Measurements from ENCODE around the gene ADM2.

ADM2 gene

DNA sequence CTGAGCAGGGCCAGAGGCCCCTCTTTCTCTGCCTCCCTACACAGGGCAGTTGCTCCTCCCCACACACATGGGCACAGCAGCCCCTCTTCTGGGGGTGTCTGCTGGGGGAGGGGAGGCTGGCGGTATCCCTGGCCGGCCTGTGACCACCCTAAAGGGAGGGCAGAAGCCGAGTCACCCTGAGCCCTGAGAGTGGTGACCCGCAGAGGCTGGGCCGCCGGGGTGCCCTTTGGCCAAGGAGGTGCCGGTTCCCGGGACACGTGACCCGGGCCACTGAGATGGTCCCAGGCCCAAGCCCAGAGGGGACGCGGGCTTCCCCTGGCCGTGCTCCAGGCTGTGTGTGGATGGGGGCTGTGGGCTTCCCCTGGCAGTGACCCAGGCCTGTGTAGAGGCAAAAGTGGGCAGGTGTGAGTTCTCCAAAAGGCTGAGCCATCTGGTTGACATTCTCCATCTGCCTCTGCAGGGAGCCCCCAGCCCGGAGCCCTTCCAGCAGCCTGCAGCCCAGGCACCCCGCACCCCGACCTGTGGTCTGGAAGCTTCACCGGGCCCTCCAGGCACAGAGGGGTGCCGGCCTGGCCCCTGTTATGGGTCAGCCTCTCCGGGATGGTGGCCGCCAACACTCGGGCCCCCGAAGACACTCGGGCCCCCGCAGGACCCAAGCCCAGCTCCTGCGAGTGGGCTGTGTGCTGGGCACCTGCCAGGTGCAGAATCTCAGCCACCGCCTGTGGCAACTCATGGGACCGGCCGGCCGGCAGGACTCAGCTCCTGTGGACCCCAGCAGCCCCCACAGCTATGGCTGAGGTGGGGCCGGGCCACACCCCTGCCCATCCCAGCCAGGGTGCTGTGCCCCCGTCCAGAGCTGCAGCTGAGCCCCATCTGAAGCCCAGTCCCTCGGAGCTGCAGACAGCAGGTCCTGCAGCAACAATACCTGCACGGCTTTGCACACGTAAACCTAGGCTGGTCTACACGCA, 1.0 kb downstream of the ADM2 start:
- Histone ChIP-seq H3K4me3 (peak overlapping the region; percentile 9 to 48 (median 43)), H3K27ac (peak overlapping the region in 2 of 21 experiments; percentile 9 to 46)

DNA sequence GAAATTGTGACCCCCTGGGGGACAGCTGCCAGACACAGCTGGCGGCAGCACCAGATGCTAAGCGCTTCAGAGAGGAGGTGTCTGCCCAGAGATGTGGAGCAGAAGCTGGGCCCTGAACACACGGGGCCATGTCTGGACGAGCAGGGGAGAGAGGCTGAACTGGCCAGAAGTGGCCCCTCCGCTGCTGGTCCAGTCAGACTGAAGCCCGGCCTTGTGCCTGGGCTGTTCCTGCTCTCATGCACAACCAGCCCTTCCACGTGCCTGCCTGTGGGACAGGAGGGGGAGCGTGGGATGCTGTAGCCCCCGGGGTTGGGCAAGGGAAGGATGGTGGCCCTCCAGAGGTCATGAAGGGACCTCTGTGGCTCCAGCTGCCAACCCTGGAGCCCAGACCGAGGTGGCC, 1.8 kb downstream of the ADM2 start:
- Histone ChIP-seq H3K27ac (no peak overlapping the region), H3K4me3 (no peak overlapping the region)

DNA sequence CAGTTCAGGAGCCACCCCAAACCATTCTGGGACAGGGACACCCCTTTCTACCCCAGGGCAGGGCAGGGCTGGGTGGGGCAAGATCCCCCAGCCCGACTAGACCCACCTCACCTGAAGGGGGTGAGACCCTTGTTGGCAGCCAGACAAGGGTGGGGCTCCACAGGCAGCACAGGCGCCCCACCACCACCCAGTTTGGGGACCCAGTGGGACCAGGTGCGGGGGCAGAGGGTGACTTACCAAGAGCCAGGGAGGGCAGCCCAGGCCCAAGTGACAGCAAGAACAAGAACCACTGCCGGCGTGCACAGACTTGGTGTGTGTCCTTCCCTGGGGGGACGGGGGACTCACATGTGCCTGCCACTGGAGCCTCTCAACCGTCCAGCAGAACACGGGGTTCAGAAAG, 2.2 kb downstream of the ADM2 start:
- Histone ChIP-seq H3K27ac (no peak overlapping the region), H3K4me3 (no peak overlapping the region)

DNA sequence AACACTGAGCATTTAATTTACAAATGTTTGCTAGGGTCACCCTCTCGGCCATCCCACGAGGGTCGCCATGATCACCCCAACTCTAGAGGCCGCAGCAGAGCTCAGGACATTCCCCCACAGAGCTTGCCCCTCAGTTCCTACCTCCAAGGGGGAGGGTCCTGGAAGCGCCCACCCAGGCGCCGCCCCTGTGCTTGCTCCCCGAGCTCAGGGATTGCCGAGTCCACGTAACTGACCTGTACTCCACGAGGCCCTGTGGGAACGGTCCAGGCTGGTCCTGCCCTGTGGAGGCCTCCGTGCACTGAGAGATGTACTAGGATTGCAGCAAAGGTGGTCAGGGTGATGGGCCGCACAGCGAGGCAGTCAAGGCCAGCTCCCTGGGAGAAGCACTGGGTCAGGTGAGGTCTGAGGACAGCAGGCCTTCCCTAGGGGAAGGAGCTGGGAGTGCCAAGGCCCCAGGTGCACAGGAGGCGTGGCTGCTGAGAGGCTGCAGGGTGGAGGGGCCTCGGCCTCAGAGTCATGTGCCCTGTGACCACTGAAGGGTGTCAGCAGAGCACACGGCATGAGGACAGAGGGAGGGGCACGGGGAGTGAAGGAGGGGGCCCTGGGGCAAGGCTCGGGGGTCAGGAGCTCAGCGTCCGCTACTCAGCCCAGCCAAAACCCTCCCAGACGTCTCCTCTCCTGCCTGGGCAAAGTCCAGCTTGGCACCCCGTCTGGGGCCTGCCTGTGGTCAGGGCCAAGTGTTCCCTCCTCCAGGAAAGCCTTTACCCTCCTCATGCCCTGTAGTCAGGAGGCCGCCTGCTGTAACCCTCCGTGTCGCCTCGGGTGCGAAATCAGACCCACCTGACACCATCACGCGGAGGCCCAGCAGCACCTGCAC, 2.9 kb downstream of the ADM2 start:
- Histone ChIP-seq H3K27ac (no peak overlapping the region), H3K4me3 (no peak overlapping the region)

DNA sequence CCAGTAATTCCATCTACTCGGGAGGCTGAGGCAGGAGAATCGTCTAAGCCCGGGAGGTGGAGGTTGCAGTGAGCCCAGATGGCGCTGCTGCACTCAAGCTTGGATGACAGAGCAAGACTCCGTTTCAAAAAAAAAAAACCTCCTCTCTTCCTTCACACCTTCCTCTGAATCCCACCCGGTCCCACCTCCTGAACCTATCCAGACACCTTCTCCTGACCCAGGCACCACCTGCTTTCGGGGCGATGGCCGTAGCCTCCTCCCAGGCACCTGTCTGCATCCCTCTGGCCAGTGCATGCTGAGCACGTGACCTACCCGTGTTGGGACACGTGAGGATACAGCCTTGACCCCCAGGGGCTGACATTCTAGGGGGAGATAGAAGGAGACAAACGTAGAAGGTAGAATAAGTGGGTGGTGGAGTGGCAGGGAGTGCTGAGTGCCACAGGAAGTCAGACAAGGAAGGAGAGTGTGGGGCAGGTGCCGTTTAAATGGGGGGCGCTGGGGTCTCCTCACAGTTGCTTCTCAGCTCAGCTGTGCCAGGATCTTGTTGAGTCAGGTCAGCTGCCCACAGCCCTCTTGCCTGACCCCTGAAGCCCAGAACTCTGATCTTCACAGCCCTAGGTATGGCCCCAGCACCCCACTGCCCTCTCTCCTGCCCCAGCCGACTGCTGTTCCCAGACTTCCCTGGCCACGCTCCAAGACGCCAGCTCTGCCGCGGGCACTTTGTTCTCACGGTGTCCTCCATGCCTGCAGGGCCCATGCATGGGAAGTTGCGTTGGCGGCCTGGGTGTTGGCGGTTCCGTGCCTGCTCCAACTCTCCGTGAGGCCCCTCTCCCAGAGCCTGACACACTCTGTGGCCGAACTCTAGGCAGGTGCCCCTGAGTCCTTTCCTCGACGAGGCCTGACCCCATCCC, 4.1 kb downstream of the ADM2 start:
- Histone ChIP-seq H3K27ac (no peak overlapping the region), H3K4me3 (no peak overlapping the region)

DNA sequence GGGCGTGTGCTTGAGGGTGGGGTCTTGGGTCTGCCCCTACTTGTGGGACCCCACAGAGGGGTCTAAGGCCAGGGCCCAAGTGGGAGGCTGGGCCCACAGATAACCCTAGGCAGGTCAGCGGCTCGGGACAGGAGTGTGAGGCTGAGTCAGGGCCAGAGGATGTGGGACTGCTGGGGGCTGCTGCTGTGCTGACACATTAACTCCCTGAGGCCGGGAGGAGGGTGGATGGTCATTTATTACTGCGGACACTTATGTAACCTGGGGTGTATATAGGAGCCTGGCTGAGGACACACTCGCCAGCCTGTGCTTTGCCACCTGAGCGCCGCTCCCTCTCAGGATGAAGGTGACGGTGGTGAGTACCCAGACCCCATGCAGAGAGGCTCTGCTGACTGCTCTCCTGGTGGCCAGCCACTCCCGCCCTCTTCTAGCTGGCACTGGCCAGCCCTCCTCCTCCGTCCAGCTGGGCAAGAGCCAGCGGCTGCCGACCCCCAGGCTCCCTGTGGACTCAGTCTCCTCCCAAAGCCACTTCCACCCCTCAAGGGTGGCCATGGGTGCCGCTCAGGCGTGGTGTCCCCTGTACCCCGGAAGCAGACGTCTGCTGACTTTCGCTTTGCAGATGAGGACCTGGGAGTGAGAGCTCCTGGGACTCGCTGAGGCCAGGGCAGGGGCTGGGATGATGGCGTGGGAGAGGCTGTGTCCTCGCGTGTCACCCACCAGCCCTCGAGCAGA, 5.4 kb downstream of the ADM2 start, which contains the start of gene MIOX:
Gene MIOX, plus strand, starts transcription at position 299 of the 729 bp plus-strand sequence. Its CDS starts 39 bp downstream, at position 338.
- Histone ChIP-seq H3K4me3 (no peak within 1 kb of the TSS), H3K27ac (no peak within 1 kb of the TSS)

DNA sequence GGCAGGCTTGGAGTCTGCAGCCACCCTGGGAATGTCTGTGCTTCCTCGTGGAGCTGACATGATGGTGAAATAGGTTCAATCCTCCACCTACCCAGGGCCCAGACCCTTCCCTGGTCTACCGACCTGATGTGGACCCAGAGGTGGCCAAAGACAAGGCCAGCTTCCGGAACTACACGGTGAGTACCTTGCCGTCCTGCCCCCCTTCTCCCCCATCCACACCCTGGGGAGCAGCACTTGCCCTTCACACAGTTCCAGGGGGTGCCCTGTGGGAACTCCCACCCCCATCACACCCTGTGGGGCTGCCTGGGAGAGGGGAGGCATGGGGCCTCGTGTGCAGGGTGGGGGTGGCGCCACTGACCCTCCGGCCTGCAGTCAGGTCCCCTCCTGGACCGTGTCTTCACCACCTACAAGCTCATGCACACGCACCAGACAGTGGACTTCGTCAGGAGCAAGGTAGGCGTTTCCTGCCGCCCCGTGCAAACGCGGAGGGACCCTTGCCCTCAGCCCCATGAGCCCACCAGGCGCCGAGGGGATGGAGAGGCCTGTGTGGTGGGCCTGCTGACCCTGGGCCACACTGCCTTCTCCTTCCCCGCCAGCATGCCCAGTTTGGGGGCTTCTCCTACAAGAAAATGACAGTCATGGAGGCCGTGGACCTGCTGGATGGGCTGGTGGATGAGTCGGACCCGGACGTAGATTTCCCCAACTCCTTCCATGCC, 6.1 kb downstream of the ADM2 start:
- no peak overlapping the region for H3K4me3 ChIP-seq

DNA sequence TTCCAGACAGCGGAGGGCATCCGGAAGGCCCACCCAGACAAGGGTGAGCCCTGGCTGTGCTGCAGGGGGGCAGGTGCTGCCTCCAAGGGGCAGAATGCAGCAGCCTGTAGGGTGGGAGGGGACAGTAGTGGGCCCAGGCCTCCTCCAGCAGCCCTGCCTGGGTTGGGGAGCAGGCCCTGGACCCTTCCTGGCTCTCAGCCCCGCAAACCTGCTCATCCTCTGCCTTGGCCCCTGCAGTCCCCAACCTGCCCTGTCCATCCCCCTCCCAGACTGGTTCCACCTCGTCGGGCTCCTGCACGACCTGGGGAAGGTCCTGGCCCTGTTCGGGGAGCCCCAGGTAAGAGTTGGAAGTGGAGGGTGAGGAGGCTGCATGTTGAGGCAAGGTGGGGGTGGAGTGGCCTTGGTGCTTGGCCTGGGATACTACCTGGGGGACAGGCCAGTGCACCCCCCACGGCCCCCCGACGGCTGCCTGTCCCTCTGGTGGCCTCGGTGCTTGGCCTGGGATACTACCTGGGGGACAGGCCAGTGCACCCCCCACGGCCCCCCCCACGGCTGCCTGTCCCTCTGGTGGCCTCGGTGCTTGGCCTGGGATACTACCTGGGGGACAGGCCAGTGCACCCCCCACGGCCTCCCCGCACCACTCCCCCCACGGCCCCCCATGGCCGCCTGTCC, 6.8 kb downstream of the ADM2 start:
- Histone ChIP-seq H3K27ac (no peak overlapping the region), H3K4me3 (no peak overlapping the region)

More for the DNA sequence above, 6.1 kb downstream of the ADM2 start:
- no peak overlapping the region for H3K27ac ChIP-seq

DNA sequence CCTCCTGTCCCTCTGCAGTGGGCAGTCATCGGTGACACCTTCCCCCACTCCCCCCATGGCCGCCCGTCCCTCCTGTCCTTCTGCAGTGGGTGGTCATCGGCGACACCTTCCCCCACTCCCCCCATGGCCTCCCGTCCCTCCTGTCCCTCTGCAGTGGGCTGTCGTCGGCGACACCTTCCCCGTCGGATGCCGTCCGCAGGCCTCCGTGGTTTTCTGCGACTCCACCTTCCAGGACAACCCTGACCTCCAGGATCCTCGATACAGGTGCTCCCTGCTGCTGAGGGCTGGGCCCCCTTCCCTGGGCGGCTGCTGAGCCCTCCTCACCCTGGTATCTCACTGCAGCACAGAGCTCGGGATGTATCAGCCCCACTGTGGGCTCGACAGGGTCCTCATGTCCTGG, 7.5 kb downstream of the ADM2 start:
- Histone ChIP-seq H3K4me3 (no peak overlapping the region), H3K27ac (no peak overlapping the region)

DNA sequence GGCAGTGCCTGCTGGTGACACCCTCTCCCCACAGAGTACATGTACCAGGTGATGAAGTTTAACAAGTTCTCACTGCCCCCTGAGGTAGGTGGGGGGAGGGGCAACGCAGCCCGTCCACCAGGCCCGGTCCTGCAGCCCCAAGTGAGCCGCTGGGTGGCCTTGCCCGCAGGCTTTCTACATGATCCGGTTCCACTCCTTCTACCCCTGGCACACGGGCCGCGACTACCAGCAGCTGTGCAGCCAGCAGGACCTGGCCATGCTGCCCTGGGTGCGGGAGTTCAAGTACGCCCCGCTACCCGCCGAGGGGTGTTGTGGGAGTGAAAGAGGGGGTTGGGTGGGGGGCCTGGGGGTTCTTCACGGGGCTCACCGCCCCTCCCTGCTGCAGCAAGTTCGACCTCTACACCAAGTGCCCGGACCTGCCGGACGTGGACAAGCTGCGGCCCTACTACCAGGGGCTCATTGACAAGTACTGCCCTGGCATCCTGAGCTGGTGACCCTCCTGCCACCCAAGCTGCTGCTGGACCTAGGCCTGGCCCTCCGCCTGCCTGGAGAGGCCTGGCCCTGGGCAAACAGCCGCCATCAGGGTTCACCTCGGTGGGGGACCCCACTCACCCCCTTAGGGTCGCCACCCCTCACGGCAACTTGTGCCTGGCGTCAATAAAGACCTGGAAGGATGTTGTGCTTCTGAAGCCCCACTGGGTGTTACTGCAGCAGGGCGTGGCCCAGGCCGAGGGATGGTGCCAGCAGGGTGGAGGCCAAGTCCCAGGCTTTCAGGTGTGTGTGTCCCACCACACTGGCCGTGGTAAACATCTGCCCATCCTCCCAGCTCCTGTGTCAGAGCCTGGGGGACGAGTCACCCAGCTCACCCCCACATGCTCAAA, 8.3 kb downstream of the ADM2 start:
- Histone ChIP-seq H3K27ac (no peak overlapping the region), H3K4me3 (no peak overlapping the region)

DNA sequence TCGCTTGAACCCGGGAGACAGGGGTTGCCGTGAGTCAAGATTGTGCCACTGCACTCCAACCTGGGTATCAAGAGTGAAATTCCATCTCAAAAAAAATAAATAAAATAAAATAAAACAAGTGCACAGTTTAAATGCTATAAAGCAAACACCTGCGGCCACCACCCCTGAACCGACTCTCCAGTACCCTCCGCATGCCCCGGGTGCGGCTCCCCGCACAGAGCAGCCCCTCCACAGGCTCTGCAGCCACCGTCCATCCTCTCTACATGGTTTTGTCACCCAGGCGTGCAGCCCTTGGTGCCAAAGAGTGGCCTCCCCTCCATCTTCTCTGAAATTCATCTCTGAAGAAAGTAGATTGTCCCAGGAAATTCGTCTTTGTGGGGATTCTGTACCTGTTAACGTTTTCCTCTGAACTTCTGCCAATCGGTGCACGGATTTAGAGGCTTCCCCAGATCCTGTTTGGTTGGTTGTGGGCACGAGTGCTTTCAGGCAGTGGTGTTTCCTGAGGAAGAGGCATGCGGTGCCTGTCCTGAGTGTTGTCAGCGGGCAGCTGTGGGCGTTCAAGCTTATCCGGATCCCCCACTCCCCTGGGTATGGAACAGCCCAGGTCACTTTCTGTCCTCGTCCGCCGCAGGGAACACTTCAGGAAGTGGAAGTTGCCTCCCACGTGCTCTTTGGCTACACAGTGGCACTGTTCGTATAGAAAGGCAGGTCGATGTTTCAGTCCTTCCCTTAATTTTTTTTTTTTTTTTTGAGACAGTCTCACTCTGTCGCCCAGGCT, 9.4 kb downstream of the ADM2 start:
- H3K4me3 ChIP-seq: no peak overlapping the region
- H3K27ac ChIP-seq: no peak overlapping the region

DNA sequence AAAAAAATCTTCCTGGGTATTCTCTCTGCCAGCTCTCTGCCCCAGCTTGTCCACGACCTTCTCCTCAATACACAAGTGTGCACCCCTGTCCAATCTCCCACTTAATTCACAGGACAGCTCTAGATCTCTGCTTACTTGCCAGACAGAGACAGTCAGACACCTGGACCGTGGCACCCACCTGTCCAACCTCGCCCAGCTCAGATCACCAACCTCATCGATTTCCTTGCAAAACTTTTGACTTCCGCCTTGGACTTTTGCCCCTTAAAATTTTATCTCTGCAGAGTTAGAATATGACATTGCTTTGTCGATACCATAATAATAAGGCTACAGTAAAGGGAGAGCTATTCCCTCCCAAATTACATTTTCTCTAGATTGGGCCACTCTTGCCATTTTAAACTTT, 15.8 kb downstream of the ADM2 start:
- no peak overlapping the region for H3K27ac ChIP-seq
- no peak overlapping the region for H3K4me3 ChIP-seq

DNA sequence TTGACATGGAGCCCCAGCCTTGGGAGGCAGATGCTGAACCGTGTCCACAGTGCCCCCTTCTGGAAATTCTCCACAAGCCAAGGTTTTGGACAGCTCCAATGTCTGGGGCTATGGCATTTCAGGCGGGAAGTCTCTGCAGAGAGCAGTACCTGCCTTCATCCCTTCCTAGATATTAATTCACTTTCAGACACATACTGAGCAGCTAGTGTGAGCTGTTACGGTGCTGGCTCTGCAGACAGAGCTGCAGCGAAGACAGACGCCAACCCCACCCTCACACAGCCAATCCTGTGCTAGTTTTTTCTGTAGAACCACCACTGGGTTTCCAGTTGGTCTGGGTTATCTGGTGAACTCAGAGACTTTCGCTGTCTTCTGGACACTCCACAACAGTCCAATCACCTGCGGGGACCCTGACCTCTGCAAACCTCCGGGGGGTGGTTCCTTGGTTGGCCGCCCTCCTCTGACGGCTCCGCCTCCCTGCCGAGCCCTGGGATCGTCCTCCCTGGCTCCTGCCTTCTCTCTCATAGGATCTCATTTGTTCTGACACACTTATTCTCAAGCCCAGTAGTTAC, 17.1 kb downstream of the ADM2 start:
- Histone ChIP-seq H3K27ac (no peak overlapping the region), H3K4me3 (no peak overlapping the region)

DNA sequence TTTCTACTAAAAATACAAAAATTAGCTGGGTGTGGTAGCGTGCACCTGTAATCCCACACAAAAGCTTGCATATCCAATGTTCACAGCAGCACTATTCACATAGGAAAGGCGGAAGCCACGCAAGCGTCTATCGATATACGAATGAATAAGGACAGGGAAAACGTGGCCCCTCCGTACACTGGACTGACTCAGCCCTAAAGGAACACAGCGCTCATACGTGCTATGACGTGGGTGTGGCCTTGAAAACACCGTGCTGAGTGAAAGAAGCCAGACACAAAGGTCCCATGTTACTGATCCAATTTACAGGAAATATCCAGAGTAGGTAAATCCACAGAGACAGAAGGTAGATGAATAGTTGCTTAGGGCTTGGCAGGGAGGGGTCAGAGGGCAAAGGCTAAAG, 19.1 kb downstream of the ADM2 start:
- no peak overlapping the region for H3K27ac ChIP-seq
- H3K4me3 ChIP-seq: no peak overlapping the region

DNA sequence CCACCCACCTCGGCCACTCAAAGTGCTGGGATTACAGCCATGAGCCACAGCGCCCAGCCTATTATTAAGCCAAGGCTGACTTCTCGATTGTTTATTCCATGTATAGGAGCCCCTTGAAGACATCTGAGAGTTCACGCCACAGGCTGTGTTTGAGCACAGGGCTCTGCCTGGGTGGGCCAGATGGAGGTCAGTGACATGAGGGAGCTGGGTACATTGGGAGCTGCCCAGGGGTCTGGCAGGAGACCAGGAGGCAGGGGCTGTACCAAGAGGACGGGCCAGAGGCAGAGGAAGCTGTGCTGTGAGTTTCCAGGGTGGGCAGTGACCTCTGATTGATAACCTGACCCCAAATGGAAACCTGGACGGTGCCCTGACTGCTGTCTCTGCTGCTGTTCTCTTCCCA, 20.8 kb downstream of the ADM2 start:
- Histone ChIP-seq H3K4me3 (no peak overlapping the region), H3K27ac (no peak overlapping the region)

All from skin epidermis (tissue), 12 donors.